AG04449 (cell line): ENCODE results near the gene HOXA6.

Experiments
- CTCF ChIA-PET: fragments of 350-600 bp; formaldehyde crosslinking; extraction: SDS; loops from one replicate; lab custom pipeline; 2021; ENCODE audit warnings: antibody characterized with exemption; lab: Yijun Ruan, JAX
- POLR2A ChIA-PET: fragments of 400-600, 350-600 bp; formaldehyde crosslinking; extraction: SDS; loops from one replicate; lab custom pipeline; 2020; ENCODE audit warnings: antibody characterized with exemption, inconsistent platforms; lab: Yijun Ruan, JAX
- DNase-seq: peaks from one replicate; pipeline ENCODE4 v3.0.0-alpha.2; 2010; ENCODE audit warnings: low read depth, low spot score
- H3K4me3 ChIP-seq: 2 replicates; pipeline ENCODE4 v1.5.1; 2011; ENCODE audit warnings: low read depth, mild to moderate bottlenecking, control low read depth, low read length
- TF ChIP-seq, protein P1 (sequence below): IDR thresholded peaks from one replicate; pipeline ENCODE4 v1.5.1; 2011; ENCODE audit warnings: mild to moderate bottlenecking, moderate library complexity, low read length, control low read depth, inconsistent platforms; ENCODE audit not compliant: insufficient read depth; ENCODE audit errors: missing control alignments

Gene HOXA6

DNA sequence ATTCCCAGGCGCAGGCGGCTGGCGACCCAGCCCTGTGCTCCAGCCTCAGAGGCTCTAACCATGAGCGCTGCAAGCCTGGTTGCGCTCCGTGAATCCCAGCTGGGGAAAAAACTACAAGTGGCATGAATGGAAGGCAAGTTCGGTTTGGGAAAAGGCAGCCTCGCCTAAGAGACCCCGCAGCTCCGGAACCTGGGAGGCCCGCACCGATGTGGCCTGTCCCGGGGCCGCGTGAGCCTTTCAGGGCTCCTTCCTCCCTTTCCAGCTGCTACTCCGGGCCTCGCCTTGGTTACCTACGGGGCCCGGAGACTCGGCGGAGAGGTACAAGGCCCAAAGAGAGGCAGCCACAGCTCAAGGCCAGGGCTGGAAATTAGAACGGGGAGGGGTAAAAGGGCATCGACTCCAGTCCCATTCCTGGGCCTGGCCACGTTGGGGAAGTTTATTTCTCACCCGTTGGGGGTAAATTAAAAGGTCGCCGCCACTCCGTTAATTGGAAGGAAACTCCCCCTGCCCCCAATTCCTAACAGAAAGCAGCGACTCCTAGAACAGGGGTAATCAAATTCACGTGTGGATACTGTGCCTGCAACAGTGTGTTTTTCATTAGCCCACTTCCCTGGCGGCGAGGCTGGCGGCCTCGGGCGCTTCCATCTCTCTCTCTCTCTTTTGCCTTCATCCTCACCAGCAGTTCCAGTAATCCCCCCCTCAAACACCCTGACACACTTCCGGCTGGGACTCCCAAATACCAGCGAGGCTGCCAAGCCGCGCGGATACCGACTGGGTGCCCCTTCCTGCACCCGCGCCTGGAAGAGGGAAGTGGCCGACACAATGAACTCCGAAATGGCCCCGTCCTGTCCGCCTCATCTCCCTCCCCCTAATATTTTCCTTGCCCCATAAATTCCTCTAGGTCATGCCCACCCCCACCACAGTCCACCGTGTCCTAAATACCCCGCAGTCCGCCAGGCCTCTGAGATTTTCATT is 19.2 kb upstream of the HOXA6 start:
- DNase-seq: no peak
- H3K4me3 ChIP-seq: peak overlapping the region; percentile 75
- ChIA-PET CTCF (interaction anchor here (0.6 to 6.8 kb wide), 8 partner anchors 9 to 1311 kb away, joined by 3 to 117 read pairs (median 3); partner anchors contain the start of gene HOXA10), POLR2A (interaction anchor here (0.6 to 2.4 kb wide), 4 partner anchors 9 to 574 kb away, joined by 3 to 13 read pairs (median 8); no protein-coding TSS in a partner anchor)
- TF ChIP-seq, protein P1, sequence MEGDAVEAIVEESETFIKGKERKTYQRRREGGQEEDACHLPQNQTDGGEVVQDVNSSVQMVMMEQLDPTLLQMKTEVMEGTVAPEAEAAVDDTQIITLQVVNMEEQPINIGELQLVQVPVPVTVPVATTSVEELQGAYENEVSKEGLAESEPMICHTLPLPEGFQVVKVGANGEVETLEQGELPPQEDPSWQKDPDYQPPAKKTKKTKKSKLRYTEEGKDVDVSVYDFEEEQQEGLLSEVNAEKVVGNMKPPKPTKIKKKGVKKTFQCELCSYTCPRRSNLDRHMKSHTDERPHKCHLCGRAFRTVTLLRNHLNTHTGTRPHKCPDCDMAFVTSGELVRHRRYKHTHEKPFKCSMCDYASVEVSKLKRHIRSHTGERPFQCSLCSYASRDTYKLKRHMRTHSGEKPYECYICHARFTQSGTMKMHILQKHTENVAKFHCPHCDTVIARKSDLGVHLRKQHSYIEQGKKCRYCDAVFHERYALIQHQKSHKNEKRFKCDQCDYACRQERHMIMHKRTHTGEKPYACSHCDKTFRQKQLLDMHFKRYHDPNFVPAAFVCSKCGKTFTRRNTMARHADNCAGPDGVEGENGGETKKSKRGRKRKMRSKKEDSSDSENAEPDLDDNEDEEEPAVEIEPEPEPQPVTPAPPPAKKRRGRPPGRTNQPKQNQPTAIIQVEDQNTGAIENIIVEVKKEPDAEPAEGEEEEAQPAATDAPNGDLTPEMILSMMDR: no peak

GRCh38 chr7:27165996-27166530 is 18.5 kb upstream of the HOXA6 start:
- ChIA-PET POLR2A (interaction anchor here (0.6 to 2.4 kb wide), 5 partner anchors 10 to 575 kb away, joined by 3 to 13 read pairs (median 3); partner anchors contain the start of gene HOXA7), CTCF (interaction anchor here (0.6 to 6.8 kb wide), 8 partner anchors 10 to 1310 kb away, joined by 3 to 117 read pairs (median 3); partner anchors contain the start of genes HOXA10, HOXA3 and HOXA7)
- no peak for DNase-seq
- peak overlapping the region; percentile 75 for H3K4me3 ChIP-seq
- TF ChIP-seq, protein P1: no peak

DNA sequence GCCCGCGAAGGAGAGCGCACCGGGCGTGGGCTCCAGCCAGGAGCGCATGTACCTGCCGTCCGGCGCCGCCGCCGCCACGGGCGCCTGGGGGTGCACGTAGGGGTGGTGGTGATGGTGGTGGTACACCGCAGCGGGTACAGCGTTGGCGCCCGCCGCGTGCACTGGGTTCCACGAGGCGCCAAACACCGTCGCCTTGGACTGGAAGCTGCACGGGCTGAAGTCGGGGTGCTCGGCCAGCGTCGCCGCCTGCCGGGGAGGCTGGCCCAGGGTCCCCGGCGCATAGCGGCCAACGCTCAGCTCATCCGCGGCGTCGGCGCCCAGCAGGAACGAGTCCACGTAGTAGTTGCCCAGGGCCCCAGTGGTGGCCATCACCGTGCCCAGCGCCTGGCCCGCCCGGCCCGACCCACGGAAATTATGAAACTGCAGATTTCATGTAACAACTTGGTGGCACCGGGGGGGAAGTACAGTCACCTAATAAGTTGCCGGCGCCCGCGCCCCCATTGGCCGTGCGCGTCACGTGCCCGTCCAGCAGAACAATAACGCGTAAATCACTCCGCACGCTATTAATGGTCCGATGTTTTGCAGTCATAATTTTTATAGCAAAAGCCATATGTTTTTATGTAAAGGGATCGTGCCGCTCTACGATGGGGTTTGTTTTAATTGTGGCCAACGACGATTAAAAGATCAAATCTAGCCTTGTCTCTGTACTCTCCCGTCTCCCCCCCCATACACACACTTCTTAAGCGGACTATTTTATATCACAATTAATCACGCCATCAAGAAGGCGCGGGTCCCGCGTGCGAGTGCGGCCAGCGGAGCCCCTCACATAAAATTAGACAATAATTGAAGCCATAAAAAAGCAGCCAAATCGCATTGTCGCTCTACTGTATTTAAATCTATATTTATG is 17.8 kb upstream of the HOXA6 start, which contains the start of gene HOXA9:
TSS of gene HOXA9 (minus strand) at position 449 of the 907 bp plus-strand sequence. CDS start at position 369, 80 bp downstream.
- DNase-seq: peak; percentile 88
- ChIA-PET CTCF (interaction anchor here (1.0 to 6.8 kb wide), 7 partner anchors 9 to 1309 kb away, joined by 3 to 117 read pairs (median 3); partner anchors contain the start of genes HOXA10, HOXA3 and HOXA7), POLR2A (interaction anchor here (1.1 to 2.4 kb wide), 3 partner anchors 9 to 14 kb away, joined by 3 to 13 read pairs (median 12); partner anchors contain the start of gene HOXA7)
- H3K4me3 ChIP-seq: peak within 1 kb of the TSS; percentile 75
- TF ChIP-seq, protein P1: peak; percentile 4

GRCh38 chr7:27164367-27165088 is 17.0 kb upstream of the HOXA6 start:
- peak overlapping the region; percentile 75 for H3K4me3 ChIP-seq

More at GRCh38 chr7:27164367-27165088, 17.0 kb upstream of the HOXA6 start:
- POLR2A ChIA-PET: interaction anchor here (1.0 to 2.8 kb wide), 3 partner anchors 8 to 15 kb away, joined by 3 to 13 read pairs (median 10); no protein-coding TSS in a partner anchor
- no peak for DNase-seq
- CTCF ChIA-PET: interaction anchor here (1.0 to 6.8 kb wide), 3 partner anchors 11 to 13 kb away, joined by 3 to 117 read pairs (median 4); partner anchors contain the start of genes HOXA10 and HOXA3
- TF ChIP-seq, protein P1: peak; percentile 23
